ENCODE measurements around the gene ABCC6.

GRCh38 chr16:16171332-16171919 is 51.9 kb downstream of the ABCC6 start:
- TF ChIP-seq CTCF (IDR thresholded peaks at IDR 0.05) (no peak), POLR2A (IDR thresholded peaks at IDR 0.05) (no peak)

Data from ovary (tissue), 3 donors.